Measurements from ENCODE around the gene CAST.
"Not testable (repeated sequence)": the region's sequence is repeated elsewhere in the genome, so short reads cannot be mapped to it uniquely, and the experiment has no call there.

The CAST gene

DNA sequence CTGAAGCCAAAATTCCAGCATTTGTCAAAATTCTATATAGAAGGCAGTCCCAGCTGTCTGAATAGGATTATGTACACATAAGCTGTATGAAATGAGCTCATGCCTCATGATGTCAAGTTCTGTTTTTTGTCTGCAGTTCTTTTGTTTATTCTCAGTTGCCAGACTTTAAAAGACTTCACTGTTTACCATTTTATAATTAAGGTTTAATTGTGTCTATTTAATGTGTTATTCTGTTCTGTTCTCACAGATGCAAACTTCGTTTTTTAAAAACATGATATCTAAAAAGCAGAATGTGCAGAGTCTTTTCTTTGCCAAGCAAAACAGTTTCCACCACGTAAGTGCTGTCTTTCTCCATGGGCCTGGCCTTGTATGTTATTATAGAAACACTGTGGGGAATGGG lies 114.4 kb downstream of the CAST start:
- Mint-ChIP-seq H3K27ac (no peak overlapping the region), H3K4me3 (no peak overlapping the region), H3K4me1 (ENCODE audit: low read depth in 2 of 2) (peaks cover 3% of the 10 kb centered on the region in 2 donors), H3K9me3 (no peaks in the 10 kb centered on the region), H3K36me3 (ENCODE audit: insufficient read depth) (peaks cover 79% of the 10 kb centered on the region), H3K27me3 (no peaks in the 10 kb centered on the region)
- no peak for DNase-seq
- no peak for ATAC-seq (replicated peaks)

DNA sequence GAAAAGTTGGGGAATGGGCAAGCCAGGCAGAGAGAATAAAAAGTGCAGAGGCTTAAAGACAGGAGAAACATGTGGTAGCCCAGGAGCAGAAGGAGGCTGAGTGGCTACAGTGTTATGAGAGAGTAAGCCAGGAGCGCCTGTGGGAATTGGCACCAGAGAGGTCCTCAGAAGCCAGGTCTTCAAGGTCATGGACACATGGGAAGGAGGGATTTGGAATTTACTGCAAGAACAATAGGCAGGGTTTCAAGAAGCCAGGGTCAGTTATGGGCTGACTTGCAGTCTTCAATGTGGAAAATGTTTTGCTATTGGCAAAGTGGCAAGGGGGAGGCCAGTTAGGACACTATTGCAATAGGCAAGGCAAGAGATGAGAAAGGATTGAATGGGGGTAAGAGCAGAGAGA lies 116.2 kb downstream of the CAST start:
- no peaks in the 10 kb centered on the region for H3K9me3 Mint-ChIP-seq
- H3K36me3 Mint-ChIP-seq (ENCODE audit: insufficient read depth): peaks cover 82% of the 10 kb centered on the region
- DNase-seq (no peak), ATAC-seq (replicated peaks) (no peak)
- H3K4me3 Mint-ChIP-seq: no peak overlapping the region
- no peaks in the 10 kb centered on the region for H3K27me3 Mint-ChIP-seq
- H3K27ac Mint-ChIP-seq: peak overlapping the region in 1 of 2 donors; percentile 53
- peaks cover 3% of the 10 kb centered on the region in 2 donors for H3K4me1 Mint-ChIP-seq (ENCODE audit: low read depth in 2 of 2)

GRCh38 chr5:96780626-96781025 lies 118.5 kb downstream of the CAST start:
- H3K36me3 Mint-ChIP-seq (ENCODE audit: insufficient read depth): peaks cover 85% of the 10 kb centered on the region
- no peak for DNase-seq
- peak overlapping the region in 1 of 2 donors; percentile 29 for H3K27ac Mint-ChIP-seq
- H3K4me1 Mint-ChIP-seq (ENCODE audit: low read depth in 2 of 2): peaks cover 3 to 6% of the 10 kb centered on the region in 2 donors
- H3K9me3 Mint-ChIP-seq: no peaks in the 10 kb centered on the region
- ATAC-seq (replicated peaks): no peak
- H3K4me3 Mint-ChIP-seq: no peak overlapping the region
- no peaks in the 10 kb centered on the region for H3K27me3 Mint-ChIP-seq

DNA sequence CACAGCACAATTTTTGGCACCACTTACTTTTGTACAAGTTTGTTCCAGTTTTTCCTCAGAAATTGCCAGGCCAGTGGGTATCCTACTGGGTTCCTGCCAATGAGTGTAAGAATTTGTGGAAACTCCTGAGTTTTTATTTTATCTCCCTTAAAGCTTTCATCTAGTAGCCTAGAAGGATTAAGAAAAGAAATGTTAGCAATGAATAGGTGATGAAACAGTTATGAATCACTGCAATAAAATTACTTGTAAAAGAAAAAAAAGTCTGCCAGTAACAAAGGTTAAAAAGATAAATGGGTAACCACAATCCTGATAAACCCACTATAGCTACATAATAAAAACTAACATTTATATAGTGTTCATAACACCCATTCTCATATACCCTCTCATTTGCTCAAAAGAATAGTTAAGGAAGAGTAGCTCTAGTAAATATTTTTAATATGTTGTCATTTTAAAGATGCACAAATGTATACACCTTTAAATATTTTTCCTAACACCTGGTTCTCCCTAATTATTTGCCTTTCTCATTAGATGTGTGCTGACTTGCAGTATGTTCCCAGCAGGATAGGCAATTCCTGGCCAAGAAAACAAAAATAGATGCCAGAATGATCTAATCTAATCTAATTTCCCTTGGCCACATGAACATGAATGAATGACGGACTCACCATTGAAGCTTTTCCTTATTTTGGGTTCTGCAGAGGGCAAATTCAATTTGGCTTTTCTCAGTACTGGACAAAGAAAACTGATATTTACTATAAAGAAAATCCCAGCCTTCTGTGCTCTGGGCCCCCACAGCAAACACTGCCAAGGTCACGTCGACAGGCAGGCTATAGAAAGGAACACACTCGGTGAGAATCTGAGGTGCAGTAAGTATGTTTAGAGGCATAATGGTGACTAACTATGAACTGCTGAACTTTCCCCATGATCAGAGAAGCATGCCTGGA lies 119.1 kb downstream of the CAST start:
- no peak overlapping the region for H3K4me3 Mint-ChIP-seq
- ATAC-seq (replicated peaks) (no peak), DNase-seq (no peak)
- peaks cover 85% of the 10 kb centered on the region for H3K36me3 Mint-ChIP-seq (ENCODE audit: insufficient read depth)
- no peaks in the 10 kb centered on the region for H3K27me3 Mint-ChIP-seq
- H3K9me3 Mint-ChIP-seq: no peaks in the 10 kb centered on the region
- H3K4me1 Mint-ChIP-seq (ENCODE audit: low read depth in 2 of 2): peaks cover 3 to 6% of the 10 kb centered on the region in 2 donors
- H3K27ac Mint-ChIP-seq: peak overlapping the region in 1 of 2 donors; percentile 29

DNA sequence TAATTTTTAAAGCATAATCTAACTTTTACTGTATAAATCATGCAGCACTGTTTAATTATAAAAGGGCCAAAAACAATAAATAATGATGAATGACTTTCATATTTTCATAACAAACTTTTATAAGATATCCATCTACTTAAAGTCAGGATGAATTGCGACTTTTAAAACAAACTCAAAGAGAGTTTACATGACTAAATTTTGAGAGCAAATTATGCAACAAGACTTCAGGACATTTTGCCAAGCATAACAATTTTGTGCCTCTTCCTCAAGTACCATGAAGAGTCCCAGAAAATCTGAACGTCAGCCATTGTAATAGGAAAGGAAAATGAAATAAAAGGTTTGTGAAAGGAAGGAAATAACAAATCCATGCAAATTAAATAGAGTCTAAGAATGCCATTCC lies 121.2 kb downstream of the CAST start:
- no peaks in the 10 kb centered on the region for H3K9me3 Mint-ChIP-seq
- peak overlapping the region in 1 of 2 donors; percentile 81 for H3K27ac Mint-ChIP-seq
- peaks cover 3% of the 10 kb centered on the region in 2 donors for H3K4me1 Mint-ChIP-seq (ENCODE audit: low read depth in 2 of 2)
- DNase-seq (no peak), ATAC-seq (replicated peaks) (no peak)
- no peak overlapping the region for H3K4me3 Mint-ChIP-seq
- peaks cover 92% of the 10 kb centered on the region for H3K36me3 Mint-ChIP-seq (ENCODE audit: insufficient read depth)
- H3K27me3 Mint-ChIP-seq: no peaks in the 10 kb centered on the region

GRCh38 chr5:96785326-96786109 lies 123.3 kb downstream of the CAST start:
- Mint-ChIP-seq H3K4me1 (ENCODE audit: low read depth in 2 of 2) (peaks cover 3 to 8% of the 10 kb centered on the region in 2 donors), H3K27me3 (no peaks in the 10 kb centered on the region), H3K4me3 (no peak overlapping the region), H3K36me3 (ENCODE audit: insufficient read depth) (peaks cover 98% of the 10 kb centered on the region), H3K9me3 (no peaks in the 10 kb centered on the region), H3K27ac (peak overlapping the region; percentile 56 to 85)
- no peak for ATAC-seq (replicated peaks)
- no peak for DNase-seq

GRCh38 chr5:96788112-96788749 lies 126.1 kb downstream of the CAST start:
- Mint-ChIP-seq H3K4me1 (ENCODE audit: low read depth in 2 of 2) (peaks cover 3 to 18% of the 10 kb centered on the region in 2 donors), H3K27ac (peak overlapping the region; percentile 75 to 84), H3K36me3 (ENCODE audit: insufficient read depth) (peaks cover 93% of the 10 kb centered on the region), H3K4me3 (no peak overlapping the region), H3K9me3 (no peaks in the 10 kb centered on the region), H3K27me3 (no peaks in the 10 kb centered on the region)
- DNase-seq: no peak
- no peak for ATAC-seq (replicated peaks)

DNA sequence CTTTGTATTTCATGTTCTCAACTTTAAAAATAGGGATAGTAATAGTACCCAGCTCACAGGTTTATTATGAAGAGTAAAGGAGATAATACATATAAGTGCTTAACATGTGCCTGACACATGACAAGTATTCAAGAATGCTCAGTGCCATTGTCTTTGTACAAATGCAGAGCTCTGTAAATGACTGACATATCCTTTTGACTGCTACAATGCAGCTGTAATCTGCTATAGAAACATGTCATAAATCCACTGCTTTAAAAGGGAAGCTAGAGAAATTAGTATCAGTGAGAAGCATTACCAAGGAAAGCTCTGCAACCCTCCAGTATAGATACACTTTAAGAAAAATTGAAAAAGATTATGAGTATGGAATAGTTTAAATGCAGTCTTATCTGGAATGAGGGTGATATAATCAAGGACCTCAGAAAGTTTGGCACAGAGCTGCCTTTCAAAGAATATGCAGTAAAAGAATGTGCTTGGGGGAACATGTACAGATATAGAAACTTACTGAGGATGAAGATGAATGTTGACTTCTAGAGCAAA lies 127.7 kb downstream of the CAST start:
- H3K36me3 Mint-ChIP-seq (ENCODE audit: insufficient read depth): peaks cover 93% of the 10 kb centered on the region
- peak overlapping the region; percentile 75 to 84 for H3K27ac Mint-ChIP-seq
- DNase-seq: no peak
- peaks cover 9 to 26% of the 10 kb centered on the region in 2 donors for H3K4me1 Mint-ChIP-seq (ENCODE audit: low read depth in 2 of 2)
- H3K27me3 Mint-ChIP-seq: no peaks in the 10 kb centered on the region
- no peak overlapping the region for H3K4me3 Mint-ChIP-seq
- H3K9me3 Mint-ChIP-seq: no peaks in the 10 kb centered on the region
- ATAC-seq (replicated peaks): no peak

GRCh38 chr5:96790961-96791504 lies 128.9 kb downstream of the CAST start:
- no peak for DNase-seq
- ATAC-seq (replicated peaks): no peak
- no peaks in the 10 kb centered on the region for H3K9me3 Mint-ChIP-seq
- peaks cover 17 to 34% of the 10 kb centered on the region in 2 donors for H3K4me1 Mint-ChIP-seq (ENCODE audit: low read depth in 2 of 2)
- peaks cover 91% of the 10 kb centered on the region for H3K36me3 Mint-ChIP-seq (ENCODE audit: insufficient read depth)
- peak overlapping the region; percentile 75 to 84 for H3K27ac Mint-ChIP-seq
- no peak overlapping the region for H3K4me3 Mint-ChIP-seq
- no peaks in the 10 kb centered on the region for H3K27me3 Mint-ChIP-seq

GRCh38 chr5:96794757-96795156 lies 132.6 kb downstream of the CAST start:
- Mint-ChIP-seq H3K4me1 (ENCODE audit: low read depth in 2 of 2) (peaks cover 22 to 34% of the 10 kb centered on the region in 2 donors), H3K36me3 (ENCODE audit: insufficient read depth) (peaks cover 91% of the 10 kb centered on the region), H3K9me3 (no peaks in the 10 kb centered on the region), H3K27ac (peak overlapping the region; percentile 29 to 82), H3K4me3 (peak overlapping the region; percentile 4 to 33), H3K27me3 (no peaks in the 10 kb centered on the region)
- peak; percentile 99 for ATAC-seq (replicated peaks)
- peak; percentile 34 to 41 (median 40) for DNase-seq

GRCh38 chr5:96795626-96796025 lies 133.4 kb downstream of the CAST start:
- peaks cover 19 to 39% of the 10 kb centered on the region in 2 donors for H3K4me1 Mint-ChIP-seq (ENCODE audit: low read depth in 2 of 2)

DNA sequence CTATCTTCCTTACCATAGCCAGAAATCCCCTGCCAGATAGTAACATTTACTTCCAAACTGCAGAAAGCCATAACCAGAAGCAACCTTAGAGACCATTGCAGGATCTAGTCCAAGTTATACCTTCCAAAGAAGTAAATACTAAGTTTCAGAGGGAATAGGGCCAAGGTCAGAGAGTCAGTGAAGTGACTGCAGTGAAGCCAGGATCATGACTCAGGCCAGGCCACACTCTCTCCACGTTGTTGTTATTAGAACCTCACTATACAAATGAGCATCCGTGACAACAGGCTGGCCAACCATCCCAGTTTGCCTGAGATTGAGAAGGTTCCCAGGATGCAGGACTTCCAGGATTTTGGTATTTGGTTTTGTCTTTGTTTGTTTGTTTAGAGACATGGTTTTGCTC lies 134.3 kb downstream of the CAST start:
- DNase-seq: no peak
- H3K27me3 Mint-ChIP-seq: no peaks in the 10 kb centered on the region
- peak overlapping the region; percentile 29 to 82 for H3K27ac Mint-ChIP-seq
- H3K9me3 Mint-ChIP-seq: no peaks in the 10 kb centered on the region
- peaks cover 87% of the 10 kb centered on the region for H3K36me3 Mint-ChIP-seq (ENCODE audit: insufficient read depth)
- ATAC-seq (replicated peaks): no peak
- peaks cover 19 to 33% of the 10 kb centered on the region in 2 donors for H3K4me1 Mint-ChIP-seq (ENCODE audit: low read depth in 2 of 2)
- H3K4me3 Mint-ChIP-seq: no peak overlapping the region

More at GRCh38 chr5:96795626-96796025, 133.4 kb downstream of the CAST start:
- no peak for DNase-seq
- Mint-ChIP-seq H3K36me3 (ENCODE audit: insufficient read depth) (peaks cover 87% of the 10 kb centered on the region), H3K27me3 (no peaks in the 10 kb centered on the region), H3K4me3 (no peak overlapping the region), H3K9me3 (no peaks in the 10 kb centered on the region), H3K27ac (peak overlapping the region; percentile 29 to 82)
- ATAC-seq (replicated peaks): no peak

DNA sequence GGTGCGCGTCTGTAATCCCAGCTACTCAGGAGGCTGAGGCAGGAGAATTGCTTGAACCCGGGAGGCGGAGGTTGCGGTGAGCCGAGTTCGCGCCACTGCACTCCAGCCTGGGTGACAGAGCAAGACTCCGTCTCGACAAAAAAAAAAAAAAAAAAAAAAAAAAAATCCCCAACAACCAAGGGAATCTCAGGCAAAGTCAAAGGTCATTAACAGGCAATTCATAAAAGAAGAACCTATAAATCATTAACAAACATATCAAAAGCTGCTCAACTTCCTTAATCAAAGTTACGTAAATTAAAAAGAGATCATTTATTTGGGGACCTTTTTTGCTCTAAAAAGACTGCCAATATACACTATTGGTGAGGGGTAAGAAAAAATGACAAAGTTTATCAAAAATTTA lies 139.5 kb downstream of the CAST start:
- H3K36me3 Mint-ChIP-seq (ENCODE audit: insufficient read depth): peaks cover 84% of the 10 kb centered on the region
- not testable (repeated sequence) for H3K9me3 Mint-ChIP-seq; H3K4me3 Mint-ChIP-seq; H3K27ac Mint-ChIP-seq; H3K27me3 Mint-ChIP-seq; ATAC-seq (replicated peaks); DNase-seq
- peaks cover 36 to 55% of the 10 kb centered on the region in 2 donors for H3K4me1 Mint-ChIP-seq (ENCODE audit: low read depth in 2 of 2)

All from effector memory CD8-positive, alpha-beta T cell (primary cell).